ENCODE measurements around the gene ELP5. TPM values are rescaled to one million over a fixed set of nuclear protein-coding genes. Genes with fewer than 3 reads are reported as not detected.

The ELP5 gene
- polyA plus RNA-seq, 1 of the 3 experiments (the other 2 are of a cell fraction): 45.4 TPM

DNA sequence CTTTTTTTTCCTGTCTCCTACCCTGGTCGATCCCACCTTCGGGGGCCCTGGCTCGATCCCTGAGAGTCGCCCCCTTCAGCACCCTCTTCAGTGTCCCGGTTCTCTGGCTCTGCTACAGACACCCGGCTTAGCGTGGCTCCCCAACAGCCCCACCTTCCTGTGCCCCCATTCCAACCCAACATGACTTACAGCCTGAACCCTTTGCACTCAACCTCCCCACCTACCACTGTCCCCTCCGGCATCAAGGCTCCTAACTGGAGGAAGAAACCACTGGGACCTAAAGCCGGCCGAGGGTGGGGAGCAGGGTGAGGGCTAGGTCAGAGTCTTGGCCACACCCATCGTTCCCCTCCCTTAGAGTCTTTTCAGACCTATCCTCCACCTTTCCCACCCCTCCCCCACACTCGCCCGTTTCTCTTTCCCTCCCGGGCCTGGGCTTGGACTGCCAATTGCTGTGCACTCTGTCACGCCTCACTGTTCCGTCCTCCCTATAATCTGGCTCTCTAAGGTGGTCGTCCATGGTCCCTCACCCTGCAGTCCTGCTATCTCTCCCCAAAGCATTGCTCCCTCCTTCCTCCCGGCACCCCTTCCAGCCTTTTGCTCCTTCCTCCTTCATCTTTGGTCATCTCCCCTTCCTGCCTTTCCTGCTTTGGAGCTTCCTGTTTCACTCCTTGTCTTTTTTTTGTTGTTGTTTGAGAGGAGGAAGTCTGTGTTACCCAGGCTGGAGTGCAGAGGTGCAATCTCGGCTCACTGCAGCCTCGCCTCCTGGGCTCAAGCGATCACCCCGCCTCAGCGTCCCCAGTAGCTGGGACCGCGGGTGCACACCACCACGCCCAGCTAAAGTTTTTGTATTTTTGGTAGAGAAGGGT is 11.2 kb downstream of the ELP5 start:
- Histone ChIP-seq H3K27ac (ENCODE audit: low read depth in 2 of 2, low read length in 1 of 2) (no peak overlapping the region), H3K4me3 (ENCODE audit: low read depth in 2 of 2, low read length in 1 of 2) (no peak overlapping the region), H3K27me3 (ENCODE audit: insufficient read depth) (no peaks in the 10 kb centered on the region), H2AFZ (ENCODE audit: low read depth) (peak overlapping the region; percentile 88), H3K9me2 (no peaks in the 10 kb centered on the region), H3K4me1 (ENCODE audit: control insufficient read depth in 1 of 2, insufficient read depth in 2 of 2, low read depth in 1 of 2, low read length in 1 of 2) (peaks cover 0 to 6% of the 10 kb centered on the region in 2 experiments; a peak in 2 of 4 replicates), H4K20me1 (ENCODE audit: insufficient read depth) (no peaks in the 10 kb centered on the region), H3F3A (replicated peaks; ENCODE audit: insufficient read depth) (peaks cover 31% of the 10 kb centered on the region), H3K9ac (no peak overlapping the region), H3K36me3 (replicated peaks in 1 of 2; ENCODE audit: control insufficient read depth in 1 of 2, insufficient read depth in 2 of 2, low read length in 1 of 2) (peaks cover 0 to 16% of the 10 kb centered on the region in 2 experiments), H3K79me2 (ENCODE audit: insufficient read depth) (no peaks in the 10 kb centered on the region), H3K9me3 (no peaks in the 10 kb centered on the region), H3K4me2 (no peak overlapping the region)
- ChIA-PET POLR2A (interaction anchor here (0.6 kb wide), 1 partner anchor 199 kb away, joined by 4 read pairs; no protein-coding TSS in a partner anchor), CTCF (interaction anchor here (0.8 to 2.7 kb wide), 3 partner anchors 17 to 219 kb away, joined by 3 to 16 read pairs (median 3); partner anchors contain the start of gene SLC16A11)
- TF ChIP-seq FOXJ3 (CRISPR knock-in tag; IDR thresholded peaks at IDR 0.05): no peak
- no peak for TF ChIP-seq POLR2AphosphoS5 (IDR thresholded peaks at IDR 0.05; ENCODE audit: low read depth, low read length)
- no peak for TF ChIP-seq NRF1 (IDR thresholded peaks at IDR 0.05; ENCODE audit: low read depth, low read length)
- TF ChIP-seq, protein P1, sequence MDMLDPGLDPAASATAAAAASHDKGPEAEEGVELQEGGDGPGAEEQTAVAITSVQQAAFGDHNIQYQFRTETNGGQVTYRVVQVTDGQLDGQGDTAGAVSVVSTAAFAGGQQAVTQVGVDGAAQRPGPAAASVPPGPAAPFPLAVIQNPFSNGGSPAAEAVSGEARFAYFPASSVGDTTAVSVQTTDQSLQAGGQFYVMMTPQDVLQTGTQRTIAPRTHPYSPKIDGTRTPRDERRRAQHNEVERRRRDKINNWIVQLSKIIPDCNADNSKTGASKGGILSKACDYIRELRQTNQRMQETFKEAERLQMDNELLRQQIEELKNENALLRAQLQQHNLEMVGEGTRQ (IDR thresholded peaks at IDR 0.05; ENCODE audit: borderline replicate concordance, low read depth, low read length): no peak
- TF ChIP-seq, protein P2, sequence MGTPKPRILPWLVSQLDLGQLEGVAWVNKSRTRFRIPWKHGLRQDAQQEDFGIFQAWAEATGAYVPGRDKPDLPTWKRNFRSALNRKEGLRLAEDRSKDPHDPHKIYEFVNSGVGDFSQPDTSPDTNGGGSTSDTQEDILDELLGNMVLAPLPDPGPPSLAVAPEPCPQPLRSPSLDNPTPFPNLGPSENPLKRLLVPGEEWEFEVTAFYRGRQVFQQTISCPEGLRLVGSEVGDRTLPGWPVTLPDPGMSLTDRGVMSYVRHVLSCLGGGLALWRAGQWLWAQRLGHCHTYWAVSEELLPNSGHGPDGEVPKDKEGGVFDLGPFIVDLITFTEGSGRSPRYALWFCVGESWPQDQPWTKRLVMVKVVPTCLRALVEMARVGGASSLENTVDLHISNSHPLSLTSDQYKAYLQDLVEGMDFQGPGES (IDR thresholded peaks at IDR 0.05; ENCODE audit: low read depth, low read length): no peak
- TF ChIP-seq, protein P3, sequence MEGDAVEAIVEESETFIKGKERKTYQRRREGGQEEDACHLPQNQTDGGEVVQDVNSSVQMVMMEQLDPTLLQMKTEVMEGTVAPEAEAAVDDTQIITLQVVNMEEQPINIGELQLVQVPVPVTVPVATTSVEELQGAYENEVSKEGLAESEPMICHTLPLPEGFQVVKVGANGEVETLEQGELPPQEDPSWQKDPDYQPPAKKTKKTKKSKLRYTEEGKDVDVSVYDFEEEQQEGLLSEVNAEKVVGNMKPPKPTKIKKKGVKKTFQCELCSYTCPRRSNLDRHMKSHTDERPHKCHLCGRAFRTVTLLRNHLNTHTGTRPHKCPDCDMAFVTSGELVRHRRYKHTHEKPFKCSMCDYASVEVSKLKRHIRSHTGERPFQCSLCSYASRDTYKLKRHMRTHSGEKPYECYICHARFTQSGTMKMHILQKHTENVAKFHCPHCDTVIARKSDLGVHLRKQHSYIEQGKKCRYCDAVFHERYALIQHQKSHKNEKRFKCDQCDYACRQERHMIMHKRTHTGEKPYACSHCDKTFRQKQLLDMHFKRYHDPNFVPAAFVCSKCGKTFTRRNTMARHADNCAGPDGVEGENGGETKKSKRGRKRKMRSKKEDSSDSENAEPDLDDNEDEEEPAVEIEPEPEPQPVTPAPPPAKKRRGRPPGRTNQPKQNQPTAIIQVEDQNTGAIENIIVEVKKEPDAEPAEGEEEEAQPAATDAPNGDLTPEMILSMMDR (IDR thresholded peaks at IDR 0.05): no peak
- TF ChIP-seq, protein P4, sequence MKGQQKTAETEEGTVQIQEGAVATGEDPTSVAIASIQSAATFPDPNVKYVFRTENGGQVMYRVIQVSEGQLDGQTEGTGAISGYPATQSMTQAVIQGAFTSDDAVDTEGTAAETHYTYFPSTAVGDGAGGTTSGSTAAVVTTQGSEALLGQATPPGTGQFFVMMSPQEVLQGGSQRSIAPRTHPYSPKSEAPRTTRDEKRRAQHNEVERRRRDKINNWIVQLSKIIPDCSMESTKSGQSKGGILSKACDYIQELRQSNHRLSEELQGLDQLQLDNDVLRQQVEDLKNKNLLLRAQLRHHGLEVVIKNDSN (IDR thresholded peaks at IDR 0.05; ENCODE audit: borderline replicate concordance, low read depth): no peak
- TF ChIP-seq GATA2 (CRISPR knock-in tag; IDR thresholded peaks at IDR 0.05): no peak
- TF ChIP-seq, protein P5, sequence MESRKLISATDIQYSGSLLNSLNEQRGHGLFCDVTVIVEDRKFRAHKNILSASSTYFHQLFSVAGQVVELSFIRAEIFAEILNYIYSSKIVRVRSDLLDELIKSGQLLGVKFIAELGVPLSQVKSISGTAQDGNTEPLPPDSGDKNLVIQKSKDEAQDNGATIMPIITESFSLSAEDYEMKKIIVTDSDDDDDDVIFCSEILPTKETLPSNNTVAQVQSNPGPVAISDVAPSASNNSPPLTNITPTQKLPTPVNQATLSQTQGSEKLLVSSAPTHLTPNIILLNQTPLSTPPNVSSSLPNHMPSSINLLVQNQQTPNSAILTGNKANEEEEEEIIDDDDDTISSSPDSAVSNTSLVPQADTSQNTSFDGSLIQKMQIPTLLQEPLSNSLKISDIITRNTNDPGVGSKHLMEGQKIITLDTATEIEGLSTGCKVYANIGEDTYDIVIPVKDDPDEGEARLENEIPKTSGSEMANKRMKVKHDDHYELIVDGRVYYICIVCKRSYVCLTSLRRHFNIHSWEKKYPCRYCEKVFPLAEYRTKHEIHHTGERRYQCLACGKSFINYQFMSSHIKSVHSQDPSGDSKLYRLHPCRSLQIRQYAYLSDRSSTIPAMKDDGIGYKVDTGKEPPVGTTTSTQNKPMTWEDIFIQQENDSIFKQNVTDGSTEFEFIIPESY (IDR thresholded peaks at IDR 0.05; ENCODE audit: borderline replicate concordance, low read depth): no peak
- TF ChIP-seq, protein P6, sequence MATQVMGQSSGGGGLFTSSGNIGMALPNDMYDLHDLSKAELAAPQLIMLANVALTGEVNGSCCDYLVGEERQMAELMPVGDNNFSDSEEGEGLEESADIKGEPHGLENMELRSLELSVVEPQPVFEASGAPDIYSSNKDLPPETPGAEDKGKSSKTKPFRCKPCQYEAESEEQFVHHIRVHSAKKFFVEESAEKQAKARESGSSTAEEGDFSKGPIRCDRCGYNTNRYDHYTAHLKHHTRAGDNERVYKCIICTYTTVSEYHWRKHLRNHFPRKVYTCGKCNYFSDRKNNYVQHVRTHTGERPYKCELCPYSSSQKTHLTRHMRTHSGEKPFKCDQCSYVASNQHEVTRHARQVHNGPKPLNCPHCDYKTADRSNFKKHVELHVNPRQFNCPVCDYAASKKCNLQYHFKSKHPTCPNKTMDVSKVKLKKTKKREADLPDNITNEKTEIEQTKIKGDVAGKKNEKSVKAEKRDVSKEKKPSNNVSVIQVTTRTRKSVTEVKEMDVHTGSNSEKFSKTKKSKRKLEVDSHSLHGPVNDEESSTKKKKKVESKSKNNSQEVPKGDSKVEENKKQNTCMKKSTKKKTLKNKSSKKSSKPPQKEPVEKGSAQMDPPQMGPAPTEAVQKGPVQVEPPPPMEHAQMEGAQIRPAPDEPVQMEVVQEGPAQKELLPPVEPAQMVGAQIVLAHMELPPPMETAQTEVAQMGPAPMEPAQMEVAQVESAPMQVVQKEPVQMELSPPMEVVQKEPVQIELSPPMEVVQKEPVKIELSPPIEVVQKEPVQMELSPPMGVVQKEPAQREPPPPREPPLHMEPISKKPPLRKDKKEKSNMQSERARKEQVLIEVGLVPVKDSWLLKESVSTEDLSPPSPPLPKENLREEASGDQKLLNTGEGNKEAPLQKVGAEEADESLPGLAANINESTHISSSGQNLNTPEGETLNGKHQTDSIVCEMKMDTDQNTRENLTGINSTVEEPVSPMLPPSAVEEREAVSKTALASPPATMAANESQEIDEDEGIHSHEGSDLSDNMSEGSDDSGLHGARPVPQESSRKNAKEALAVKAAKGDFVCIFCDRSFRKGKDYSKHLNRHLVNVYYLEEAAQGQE (IDR thresholded peaks at IDR 0.05; ENCODE audit: low read depth, low read length): no peak
- TF ChIP-seq, protein P7, sequence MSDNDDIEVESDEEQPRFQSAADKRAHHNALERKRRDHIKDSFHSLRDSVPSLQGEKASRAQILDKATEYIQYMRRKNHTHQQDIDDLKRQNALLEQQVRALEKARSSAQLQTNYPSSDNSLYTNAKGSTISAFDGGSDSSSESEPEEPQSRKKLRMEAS (IDR thresholded peaks at IDR 0.05; ENCODE audit: low read depth): no peak
- no peak for TF ChIP-seq RAD21 (IDR thresholded peaks at IDR 0.05; ENCODE audit: low read length)
- TF ChIP-seq MEF2A (IDR thresholded peaks at IDR 0.05; ENCODE audit: borderline replicate concordance, low read depth): no peak
- no peak for TF ChIP-seq MXI1 (IDR thresholded peaks at IDR 0.05; ENCODE audit: low read depth, low read length)
- TF ChIP-seq EZH2phosphoT487 (IDR thresholded peaks at IDR 0.05; ENCODE audit: borderline replicate concordance, low read depth): no peak
- TF ChIP-seq FOXM1 (IDR thresholded peaks at IDR 0.05; ENCODE audit: low read depth): no peak
- no peak for TF ChIP-seq TAF1 (IDR thresholded peaks at IDR 0.05; ENCODE audit: borderline replicate concordance, low read depth, low read length)
- no peak for TF ChIP-seq SMC3 (IDR thresholded peaks at IDR 0.05; ENCODE audit: low read depth, low read length)
- TF ChIP-seq CHD2 (IDR thresholded peaks at IDR 0.05; ENCODE audit: low read length, partially characterized antibody): no peak
- peak; percentile 43 for DNase-seq
- WGBS (ENCODE audit: low lambda C conversion rate): 36% methylated on average over 23 of the region's 26 CpGs

Measured in SK-N-SH (cell line).